Mesenchymal stem cell (in vitro differentiated cells and primary cell): ENCODE data around the gene TTC33.
"Not testable (repeated sequence)": the region's sequence is repeated elsewhere in the genome, so short reads cannot be mapped to it uniquely, and the experiment has no call there.

ENCODE experiments used
- DNase-seq: peaks from one replicate; pipeline ENCODE4 v3.0.0-alpha.2; 2013
- H2AFZ ChIP-seq: one replicate; pipeline ENCODE4 v1.6.1; 2013; ENCODE audit warnings: low read depth, mild to moderate bottlenecking, control low read depth, inconsistent platforms, low read length, moderate library complexity
- H2AK5ac ChIP-seq: 2 replicates; pipeline ENCODE4 v1.6.1; 2013; ENCODE audit warnings: low read length, moderate library complexity, mild to moderate bottlenecking, inconsistent platforms; ENCODE audit not compliant: severe bottlenecking
- H2BK120ac ChIP-seq: one replicate; pipeline ENCODE4 v1.6.1; 2013; ENCODE audit warnings: low read depth, mild to moderate bottlenecking, inconsistent platforms, low read length, moderate library complexity
- H2BK12ac ChIP-seq, 2 experiments: one replicate each; pipeline ENCODE4 v1.6.1; 2013; ENCODE audit warnings: inconsistent platforms in 2 of 2, low read length in 2 of 2, mild to moderate bottlenecking in 2 of 2, moderate library complexity in 2 of 2, control low read depth in 1 of 2
- H2BK15ac ChIP-seq: one replicate; pipeline ENCODE4 v1.6.1; 2013; ENCODE audit warnings: mild to moderate bottlenecking, low read depth, inconsistent platforms; ENCODE audit not compliant: poor library complexity, severe bottlenecking
- H2BK5ac ChIP-seq: 2 replicates; pipeline ENCODE4 v1.6.1; 2013; ENCODE audit warnings: low read depth, mild to moderate bottlenecking, low read length, control low read depth, inconsistent platforms; ENCODE audit not compliant: poor library complexity, severe bottlenecking
- H3K14ac ChIP-seq, 2 experiments: one replicate each; pipeline ENCODE4 v1.6.1; 2013; ENCODE audit warnings: inconsistent platforms in 2 of 2, low read length in 2 of 2, control low read depth in 1 of 2, mild to moderate bottlenecking in 1 of 2, moderate library complexity in 1 of 2
- H3K18ac ChIP-seq, 2 experiments: one replicate each; pipeline ENCODE4 v1.6.1; 2013; ENCODE audit warnings: inconsistent platforms in 2 of 2, low read length in 2 of 2, control low read depth in 1 of 2, low read depth in 1 of 2, mild to moderate bottlenecking in 1 of 2
- H3K23ac ChIP-seq, 2 experiments: one replicate each; pipeline ENCODE4 v1.6.1; 2013; ENCODE audit warnings: inconsistent platforms in 2 of 2, low read length in 2 of 2, mild to moderate bottlenecking in 2 of 2, moderate library complexity in 2 of 2, control low read depth in 1 of 2
- H3K27ac ChIP-seq: 2 replicates; pipeline ENCODE4 v1.5.1; 2013; ENCODE audit warnings: mild to moderate bottlenecking, moderate library complexity, low read length, control low read depth, inconsistent platforms; ENCODE audit not compliant: poor library complexity, severe bottlenecking
- H3K27me3 ChIP-seq, 2 experiments: 2 replicates each; pipeline versions ENCODE4 v1.6.1 to v1.7.0; 2013; ENCODE audit warnings: low read length in 2 of 2, mild to moderate bottlenecking in 2 of 2, moderate library complexity in 2 of 2, control low read depth in 1 of 2, inconsistent platforms in 1 of 2; ENCODE audit not compliant: control insufficient read depth in 1 of 2, insufficient read depth in 1 of 2
- H3K36me3 ChIP-seq, 2 experiments: 2 replicates each; pipeline versions ENCODE4 v1.6.1 to v1.7.0; 2013; ENCODE audit warnings: low read length in 2 of 2, control low read depth in 1 of 2, inconsistent platforms in 1 of 2, low read depth in 1 of 2, mild to moderate bottlenecking in 1 of 2; ENCODE audit not compliant: insufficient read depth in 2 of 2, control insufficient read depth in 1 of 2
- H3K4ac ChIP-seq, 2 experiments: one replicate each; pipeline ENCODE4 v1.6.1; 2013; ENCODE audit warnings: inconsistent platforms in 2 of 2, low read length in 2 of 2, mild to moderate bottlenecking in 2 of 2, moderate library complexity in 2 of 2, control low read depth in 1 of 2, low read depth in 1 of 2
- H3K4me1 ChIP-seq: 2 replicates; pipeline ENCODE4 v1.6.1; 2013; ENCODE audit warnings: low read depth, low read length, control low read depth; ENCODE audit not compliant: control insufficient read depth, insufficient read depth
- H3K4me2 ChIP-seq: 2 replicates; pipeline ENCODE4 v1.6.1; 2013; ENCODE audit warnings: low read length, mild to moderate bottlenecking, inconsistent platforms; ENCODE audit not compliant: poor library complexity, severe bottlenecking
- H3K4me3 ChIP-seq, 2 experiments: 2 replicates each; pipeline versions ENCODE4 v1.5.1 to v1.7.0; 2013; ENCODE audit warnings: low read length in 2 of 2, mild to moderate bottlenecking in 2 of 2, control low read depth in 1 of 2, low read depth in 1 of 2; ENCODE audit not compliant: insufficient read depth in 1 of 2
- H3K79me1 ChIP-seq: replicated peaks from 2 replicates; pipeline ENCODE4 v1.6.1; 2013; ENCODE audit warnings: mild to moderate bottlenecking, control low read depth, low read length, inconsistent platforms; ENCODE audit not compliant: poor library complexity, severe bottlenecking
- H3K9ac ChIP-seq: 2 replicates; pipeline ENCODE4 v1.7.0; 2013; ENCODE audit warnings: mild to moderate bottlenecking, low read length, moderate library complexity
- H3K9me3 ChIP-seq: 2 replicates; pipeline ENCODE4 v1.7.0; 2013; ENCODE audit warnings: mild to moderate bottlenecking, low read length; ENCODE audit not compliant: control insufficient read depth
- H4K8ac ChIP-seq: one replicate; pipeline ENCODE4 v1.6.1; 2013; ENCODE audit warnings: inconsistent platforms, mild to moderate bottlenecking, low read length, moderate library complexity
- H4K91ac ChIP-seq: one replicate; pipeline ENCODE4 v1.6.1; 2013; ENCODE audit warnings: mild to moderate bottlenecking, low read length, inconsistent platforms
- WGBS: methylation state at CpG from one replicate; pipeline ENCODE4 v1.1.7; 2013; ENCODE audit warnings: mixed read lengths; 5-methylcytosine and 5-hydroxymethylcytosine counted together

The TTC33 gene

GRCh38 chr5:40594811-40595210 is 160.9 kb downstream of the TTC33 start:
- H3K27me3 ChIP-seq: no peaks in the 10 kb centered on the region
- no peaks in the 10 kb centered on the region for H3K36me3 ChIP-seq
- H3K18ac ChIP-seq: no peak overlapping the region
- no peak overlapping the region for H2AFZ ChIP-seq
- H2BK15ac ChIP-seq: no peak overlapping the region
- no peaks in the 10 kb centered on the region for H3K9me3 ChIP-seq
- H2BK12ac ChIP-seq: no peak overlapping the region
- H3K23ac ChIP-seq: no peak overlapping the region
- H2BK120ac ChIP-seq: no peak overlapping the region
- H3K9ac ChIP-seq: no peak overlapping the region
- H3K4me3 ChIP-seq: no peak overlapping the region
- DNase-seq: no peak
- H3K79me1 ChIP-seq: no peaks in the 10 kb centered on the region
- no peak overlapping the region for H3K4me2 ChIP-seq
- no peak overlapping the region for H3K27ac ChIP-seq
- 36% methylated on average over 1 of the region's 1 CpG for WGBS
- H2BK5ac ChIP-seq: no peak overlapping the region
- H3K4ac ChIP-seq: no peak overlapping the region
- H3K4me1 ChIP-seq: no peaks in the 10 kb centered on the region
- H4K8ac ChIP-seq: no peak overlapping the region
- no peak overlapping the region for H4K91ac ChIP-seq
- H3K14ac ChIP-seq: no peak overlapping the region
- H2AK5ac ChIP-seq: no peak overlapping the region

DNA sequence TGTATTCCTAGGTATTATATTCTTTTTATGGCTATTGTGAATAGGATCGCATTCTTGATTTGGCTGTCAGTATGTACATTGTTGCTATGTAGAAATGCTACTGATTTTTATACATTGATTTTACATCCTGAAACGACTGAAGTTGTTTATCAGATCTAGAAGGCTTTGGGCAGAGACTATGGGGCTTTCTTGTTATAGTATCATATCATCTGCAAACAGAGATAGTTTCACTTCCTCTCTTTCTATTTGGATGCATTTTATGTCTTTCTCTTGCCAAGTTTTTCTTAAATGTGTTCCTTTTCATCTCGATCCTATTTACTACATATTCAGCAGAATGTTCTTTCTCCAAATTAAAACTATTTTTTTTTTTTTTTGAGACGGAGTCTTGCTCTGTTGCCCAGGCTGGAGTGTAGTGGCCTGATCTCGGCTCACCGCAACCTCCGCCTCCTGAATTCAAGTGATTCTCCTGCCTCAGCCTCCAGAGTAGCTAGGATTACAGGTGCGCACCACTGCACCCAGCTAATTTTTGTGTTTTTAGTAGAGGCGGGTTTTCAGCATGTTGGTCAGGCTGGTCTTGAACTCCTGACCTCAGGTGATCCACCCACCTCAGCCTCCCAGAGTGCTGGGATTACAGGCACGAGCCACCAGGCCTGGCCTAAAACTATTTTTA is 163.9 kb downstream of the TTC33 start:
- not testable (repeated sequence) for H3K9me3 ChIP-seq, H3K4me3 ChIP-seq, DNase-seq, H3K27ac ChIP-seq, H2AFZ ChIP-seq, H4K8ac ChIP-seq, H3K79me1 ChIP-seq, H3K18ac ChIP-seq, H3K4ac ChIP-seq, H3K4me2 ChIP-seq, H3K4me1 ChIP-seq, H3K36me3 ChIP-seq, H2BK120ac ChIP-seq, H3K23ac ChIP-seq, H2BK12ac ChIP-seq, H4K91ac ChIP-seq, H3K14ac ChIP-seq, H3K27me3 ChIP-seq, H2BK15ac ChIP-seq, H2BK5ac ChIP-seq, H2AK5ac ChIP-seq, H3K9ac ChIP-seq
- 98% methylated on average over 5 of the region's 10 CpGs for WGBS

DNA sequence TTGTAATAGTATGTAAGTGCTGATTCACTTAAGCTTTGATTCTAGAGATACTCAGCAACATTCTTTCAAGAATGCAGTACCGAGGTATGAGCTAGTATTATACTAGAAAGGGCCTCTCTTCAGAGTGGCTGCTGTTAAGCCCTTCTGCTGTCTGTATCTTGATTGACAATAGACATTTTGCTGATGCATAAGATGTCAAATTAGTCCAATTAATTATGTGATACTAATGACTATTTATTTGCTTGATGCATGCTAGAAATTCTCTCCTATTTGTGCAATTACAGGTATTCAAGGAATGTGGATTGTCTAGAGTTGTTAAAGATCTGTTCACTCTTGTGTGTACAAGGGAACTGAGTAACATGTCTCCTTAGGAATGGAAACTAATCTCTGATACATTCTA is 168.4 kb downstream of the TTC33 start:
- Histone ChIP-seq H2AK5ac (no peak overlapping the region), H3K9me3 (no peaks in the 10 kb centered on the region), H4K91ac (no peak overlapping the region), H3K36me3 (no peaks in the 10 kb centered on the region), H3K4me2 (no peak overlapping the region), H3K4me3 (no peak overlapping the region), H2BK15ac (no peak overlapping the region), H4K8ac (no peak overlapping the region), H3K18ac (no peak overlapping the region), H2BK5ac (no peak overlapping the region), H2BK120ac (no peak overlapping the region), H3K23ac (no peak overlapping the region), H2AFZ (no peak overlapping the region), H3K79me1 (no peaks in the 10 kb centered on the region), H3K14ac (no peak overlapping the region), H2BK12ac (no peak overlapping the region), H3K9ac (no peak overlapping the region), H3K27me3 (no peaks in the 10 kb centered on the region), H3K4ac (no peak overlapping the region), H3K27ac (peak overlapping the region; percentile 43), H3K4me1 (no peaks in the 10 kb centered on the region)
- WGBS: 63% methylated on average over 1 of the region's 1 CpG
- no peak for DNase-seq

- H3K27me3 ChIP-seq: no peaks in the 10 kb centered on the region
- H3K9ac ChIP-seq: no peak overlapping the region
- no peak overlapping the region for H2BK12ac ChIP-seq
- H2BK120ac ChIP-seq: no peak overlapping the region
- H3K18ac ChIP-seq: no peak overlapping the region
- H3K4me2 ChIP-seq: no peak overlapping the region
- no peak overlapping the region for H2BK5ac ChIP-seq
- no peak overlapping the region for H3K4ac ChIP-seq
- no peak overlapping the region for H3K27ac ChIP-seq
- no peak for DNase-seq
- WGBS: no CpG with 5 or more reads among the region's 5 CpGs
- H4K91ac ChIP-seq: no peak overlapping the region
- no peaks in the 10 kb centered on the region for H3K79me1 ChIP-seq
- no peak overlapping the region for H3K14ac ChIP-seq
- H3K36me3 ChIP-seq: no peaks in the 10 kb centered on the region
- no peaks in the 10 kb centered on the region for H3K4me1 ChIP-seq
- H3K4me3 ChIP-seq: no peak overlapping the region
- no peak overlapping the region for H2AK5ac ChIP-seq
- no peak overlapping the region for H2AFZ ChIP-seq
- no peak overlapping the region for H4K8ac ChIP-seq
- H3K9me3 ChIP-seq: no peaks in the 10 kb centered on the region
- no peak overlapping the region for H2BK15ac ChIP-seq
- no peak overlapping the region for H3K23ac ChIP-seq
Measured at GRCh38 chr5:40585537-40586267, 170.1 kb downstream of the TTC33 start.
